HG02943 (cell line): ENCODE data around the gene TRPC4AP.
"Not testable (repeated sequence)": the region's sequence is repeated elsewhere in the genome, so short reads cannot be mapped to it uniquely, and the experiment has no call there.

Experiments
- ATAC-seq: cut with Tn5 transposase; IDR thresholded peaks from one replicate; pipeline ENCODE4 v1.9.1; 2021; ENCODE audit warnings: mild to moderate bottlenecking, low read depth, moderate library complexity; ENCODE audit not compliant: unreplicated experiment

The TRPC4AP gene, protein sequence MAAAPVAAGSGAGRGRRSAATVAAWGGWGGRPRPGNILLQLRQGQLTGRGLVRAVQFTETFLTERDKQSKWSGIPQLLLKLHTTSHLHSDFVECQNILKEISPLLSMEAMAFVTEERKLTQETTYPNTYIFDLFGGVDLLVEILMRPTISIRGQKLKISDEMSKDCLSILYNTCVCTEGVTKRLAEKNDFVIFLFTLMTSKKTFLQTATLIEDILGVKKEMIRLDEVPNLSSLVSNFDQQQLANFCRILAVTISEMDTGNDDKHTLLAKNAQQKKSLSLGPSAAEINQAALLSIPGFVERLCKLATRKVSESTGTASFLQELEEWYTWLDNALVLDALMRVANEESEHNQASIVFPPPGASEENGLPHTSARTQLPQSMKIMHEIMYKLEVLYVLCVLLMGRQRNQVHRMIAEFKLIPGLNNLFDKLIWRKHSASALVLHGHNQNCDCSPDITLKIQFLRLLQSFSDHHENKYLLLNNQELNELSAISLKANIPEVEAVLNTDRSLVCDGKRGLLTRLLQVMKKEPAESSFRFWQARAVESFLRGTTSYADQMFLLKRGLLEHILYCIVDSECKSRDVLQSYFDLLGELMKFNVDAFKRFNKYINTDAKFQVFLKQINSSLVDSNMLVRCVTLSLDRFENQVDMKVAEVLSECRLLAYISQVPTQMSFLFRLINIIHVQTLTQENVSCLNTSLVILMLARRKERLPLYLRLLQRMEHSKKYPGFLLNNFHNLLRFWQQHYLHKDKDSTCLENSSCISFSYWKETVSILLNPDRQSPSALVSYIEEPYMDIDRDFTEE

DNA sequence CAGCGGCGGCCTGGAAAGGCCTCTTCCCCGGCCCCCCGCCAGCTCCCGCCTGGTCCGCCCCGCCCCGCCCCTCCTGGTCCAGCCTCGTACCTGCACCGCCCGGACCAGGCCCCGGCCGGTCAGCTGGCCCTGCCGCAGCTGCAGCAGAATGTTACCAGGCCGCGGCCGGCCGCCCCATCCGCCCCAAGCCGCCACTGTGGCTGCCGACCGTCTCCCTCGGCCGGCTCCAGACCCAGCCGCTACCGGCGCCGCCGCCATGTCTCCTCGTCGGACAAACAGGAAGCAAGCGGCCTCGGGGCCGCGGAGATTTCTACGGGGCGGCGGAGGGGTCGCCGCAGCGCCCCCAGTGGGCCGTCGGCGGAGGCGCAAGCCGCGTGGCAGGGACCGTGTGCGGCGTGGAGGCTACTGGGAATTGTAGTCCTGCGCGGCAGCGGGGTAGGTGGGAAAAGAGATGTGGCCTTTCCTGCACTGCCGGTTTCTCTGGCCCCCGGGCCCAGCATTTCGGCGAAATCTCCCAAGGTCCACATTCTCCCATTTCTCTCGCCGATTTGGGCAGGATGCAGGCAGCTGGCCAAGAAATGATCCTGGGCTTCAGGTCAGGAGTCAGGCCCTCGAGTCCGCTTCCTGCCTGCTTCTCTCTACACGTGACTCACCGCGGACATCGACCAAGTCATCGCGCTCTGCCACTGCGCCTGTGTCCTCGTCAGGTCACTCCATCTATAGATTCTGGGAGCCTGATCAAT lies at the start of gene TRPC4AP:
TRPC4AP (minus strand) TSS at position 284 of the 743 bp plus-strand sequence; CDS start at position 258, 26 bp downstream.
- peak; percentile 76 for ATAC-seq

DNA sequence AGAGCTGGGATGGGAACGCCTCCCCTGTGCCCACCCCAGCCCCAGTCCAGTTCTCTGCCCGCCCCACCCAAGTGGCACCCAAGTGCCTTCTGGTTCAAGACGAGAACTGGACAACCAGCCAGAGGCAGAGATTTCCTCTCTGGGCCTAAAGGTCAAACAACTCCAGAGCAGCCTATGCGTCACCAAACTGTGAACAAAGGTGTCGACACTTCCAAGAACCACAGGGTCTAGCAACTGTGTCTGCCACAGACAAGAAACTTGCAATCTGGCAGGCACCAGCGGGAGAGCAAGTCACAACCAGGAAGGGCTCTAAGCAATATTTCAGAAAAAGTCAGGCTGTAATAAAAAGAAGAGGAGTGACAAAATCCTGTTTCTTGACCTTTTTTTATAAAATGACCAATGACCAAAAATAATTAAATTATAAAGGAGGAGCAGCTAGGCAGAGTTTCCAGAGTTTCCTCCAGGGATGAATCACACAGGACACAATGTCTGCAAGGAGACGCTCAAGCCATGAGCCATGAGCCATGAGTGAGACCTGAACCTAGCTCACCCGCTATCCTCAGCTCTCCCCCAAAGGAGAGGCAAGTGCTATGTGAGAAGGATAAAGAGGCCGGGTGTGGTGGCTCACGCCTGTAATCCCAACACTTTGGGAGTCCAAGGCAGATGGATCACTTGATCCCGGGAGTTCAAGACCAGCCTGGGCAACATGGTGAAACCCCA lies 43.4 kb upstream of the TRPC4AP start:
- no peak for ATAC-seq

DNA sequence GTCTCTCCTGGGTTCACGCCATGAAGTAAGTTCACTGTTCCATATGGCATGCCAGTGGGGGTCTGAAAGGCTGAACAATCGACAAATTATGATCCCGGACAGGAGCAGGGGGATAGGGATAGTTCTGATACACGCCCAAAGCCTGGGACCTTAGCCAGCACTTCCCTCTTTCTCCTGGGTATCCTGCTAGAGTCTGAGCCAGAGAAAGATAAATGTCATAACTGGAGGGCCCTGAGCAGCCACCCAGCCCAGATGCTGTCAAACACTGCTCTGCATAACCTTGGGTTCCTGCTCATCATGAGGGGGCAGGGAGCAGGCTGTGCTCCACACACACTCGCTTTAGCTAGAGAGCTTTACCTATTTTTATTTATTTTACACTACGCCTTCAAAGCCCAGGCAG lies 42.3 kb upstream of the TRPC4AP start:
- ATAC-seq: no peak

DNA sequence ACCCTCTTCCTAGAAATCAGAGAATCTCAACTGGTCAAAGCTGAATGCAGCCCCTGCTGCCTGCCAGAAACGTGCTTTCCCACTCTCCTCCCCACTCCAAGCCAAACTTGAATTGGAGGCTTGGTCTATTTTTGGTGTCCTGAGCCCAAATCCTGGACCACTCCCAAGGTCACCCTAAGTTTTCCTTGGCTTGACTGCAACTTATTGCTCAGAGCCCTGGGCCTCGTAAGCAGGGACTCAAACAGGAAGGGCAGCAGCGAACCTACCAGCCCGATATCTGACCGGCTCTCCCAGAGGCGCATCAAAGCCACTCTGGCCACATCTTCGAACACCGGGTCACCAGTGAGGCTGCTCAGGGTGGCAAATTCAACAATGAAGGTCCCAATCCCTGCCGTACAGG lies 41.9 kb upstream of the TRPC4AP start:
- no peak for ATAC-seq

DNA sequence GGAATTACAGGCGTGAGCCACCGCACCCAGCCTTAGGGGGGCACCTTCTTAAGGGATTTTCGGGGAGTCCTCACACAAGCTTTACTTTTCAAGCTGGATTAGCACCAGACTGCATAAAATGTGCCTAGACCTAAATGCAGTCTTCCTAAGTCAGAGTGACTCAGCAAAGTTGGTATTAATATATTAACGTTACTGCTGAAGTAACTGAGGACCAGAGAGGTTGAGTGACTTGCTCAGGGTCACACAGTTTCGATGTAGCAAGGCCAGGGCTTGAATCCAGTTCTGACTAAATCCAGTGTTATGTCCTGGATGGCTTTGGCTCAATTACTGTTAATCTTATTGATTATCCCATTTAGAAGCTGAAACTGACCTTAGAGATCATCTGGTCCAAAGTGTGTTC lies 41.1 kb upstream of the TRPC4AP start:
- ATAC-seq: no peak

DNA sequence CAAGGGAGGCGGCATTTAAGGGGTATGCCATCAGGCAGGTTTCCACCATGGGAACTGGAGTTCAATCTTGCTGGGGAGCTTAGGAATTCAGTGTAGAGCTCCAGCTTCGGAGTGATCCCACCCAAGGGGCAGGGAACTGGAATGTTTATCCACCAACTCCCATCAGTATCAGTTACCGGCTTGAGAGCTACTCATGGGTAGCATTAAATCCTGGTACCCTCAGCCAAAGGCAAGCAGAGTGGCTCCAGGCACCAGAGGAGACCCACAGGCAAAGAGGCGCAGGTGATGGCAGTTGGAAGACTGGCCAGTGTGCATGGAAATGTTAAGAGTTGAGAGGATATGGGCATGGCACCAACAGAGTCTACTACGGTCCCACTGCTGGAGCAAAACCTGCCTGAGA lies 40.4 kb upstream of the TRPC4AP start:
- no peak for ATAC-seq

DNA sequence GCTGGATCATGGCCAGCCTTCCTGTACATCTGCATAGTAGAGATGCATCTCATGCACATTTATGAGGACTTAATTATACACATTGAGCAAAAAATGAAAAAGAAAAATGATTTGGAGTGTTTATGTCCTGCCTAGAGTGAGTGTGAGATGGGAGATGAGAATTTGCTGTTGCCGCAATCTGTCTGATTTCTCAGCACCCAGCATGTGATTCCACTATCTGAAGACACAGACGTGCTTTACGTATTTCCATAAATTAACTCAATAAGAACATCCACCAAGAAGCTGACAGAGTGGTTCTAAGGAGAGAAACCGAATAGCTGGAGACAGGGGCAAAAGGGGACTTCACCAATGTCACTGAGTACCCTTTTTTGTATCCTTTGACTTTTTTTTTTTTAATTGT lies 39.3 kb upstream of the TRPC4AP start:
- no peak for ATAC-seq

DNA sequence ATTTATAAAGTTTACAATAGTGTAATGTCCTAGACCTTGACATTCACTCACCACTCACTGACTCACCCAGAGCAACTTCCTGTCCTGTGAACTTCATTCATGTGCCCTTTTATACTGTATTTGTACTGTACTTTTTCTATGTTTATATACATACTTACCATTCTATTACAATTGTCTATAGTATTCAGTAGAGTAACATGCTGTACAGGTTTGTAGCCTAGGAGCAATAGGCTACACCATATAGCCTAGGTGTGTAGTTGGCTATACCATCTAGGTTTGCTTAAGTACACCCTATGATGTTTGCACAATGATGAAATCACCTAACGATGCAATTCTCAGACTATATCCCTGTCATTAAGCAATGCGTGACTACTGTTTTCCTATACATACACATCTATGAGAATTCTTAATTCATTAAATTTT lies 37.1 kb upstream of the TRPC4AP start:
- no peak for ATAC-seq

DNA sequence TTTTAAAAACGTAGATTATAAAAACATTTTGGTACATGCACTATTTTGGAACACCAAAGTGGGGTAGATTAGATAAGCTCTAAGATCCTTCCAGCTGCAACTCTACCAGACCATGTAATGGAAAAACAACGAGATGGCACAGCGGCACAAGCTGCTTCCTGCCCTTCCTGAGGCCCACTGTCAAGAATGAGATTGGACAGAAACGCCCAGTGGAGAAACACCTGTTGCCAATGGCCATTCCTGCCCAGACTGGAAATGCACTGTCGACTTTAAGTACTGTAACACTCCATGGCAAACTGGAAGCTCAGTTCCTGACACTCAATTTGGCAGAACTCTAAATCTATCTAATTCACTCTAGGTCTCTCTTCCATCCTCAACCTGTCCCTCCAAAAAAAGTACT lies 33.1 kb upstream of the TRPC4AP start:
- no peak for ATAC-seq

DNA sequence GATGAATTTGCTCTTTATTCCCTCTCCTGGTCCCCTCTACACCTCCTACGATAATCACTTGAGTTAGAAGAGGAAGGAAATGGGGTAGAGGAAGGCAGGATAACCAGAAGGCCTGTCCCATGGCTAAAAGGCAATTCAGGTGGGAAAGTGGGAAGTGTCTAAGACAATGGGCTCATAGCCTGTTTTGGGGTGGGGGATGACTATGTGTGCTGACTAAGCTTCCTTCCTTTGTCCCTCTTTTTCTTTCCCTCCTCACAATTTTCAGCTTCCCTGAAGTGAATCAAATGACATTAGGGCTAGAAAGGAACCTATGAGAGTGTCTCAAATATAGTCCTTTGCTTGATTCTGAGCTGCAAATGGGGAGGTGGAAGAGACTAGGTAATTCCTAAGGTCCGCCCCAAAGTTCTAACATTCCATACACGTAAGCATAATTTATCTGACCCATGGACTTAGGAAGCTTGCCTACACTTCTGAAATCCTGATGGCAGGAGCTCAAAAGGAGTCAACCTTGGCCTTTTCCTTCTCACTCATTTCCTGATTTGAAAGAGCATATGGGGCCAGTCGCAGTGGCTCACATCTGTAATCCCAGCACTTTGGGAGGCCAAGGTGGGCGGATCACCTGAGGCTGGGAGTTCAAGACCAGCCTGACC lies 30.3 kb upstream of the TRPC4AP start:
- ATAC-seq: no peak

DNA sequence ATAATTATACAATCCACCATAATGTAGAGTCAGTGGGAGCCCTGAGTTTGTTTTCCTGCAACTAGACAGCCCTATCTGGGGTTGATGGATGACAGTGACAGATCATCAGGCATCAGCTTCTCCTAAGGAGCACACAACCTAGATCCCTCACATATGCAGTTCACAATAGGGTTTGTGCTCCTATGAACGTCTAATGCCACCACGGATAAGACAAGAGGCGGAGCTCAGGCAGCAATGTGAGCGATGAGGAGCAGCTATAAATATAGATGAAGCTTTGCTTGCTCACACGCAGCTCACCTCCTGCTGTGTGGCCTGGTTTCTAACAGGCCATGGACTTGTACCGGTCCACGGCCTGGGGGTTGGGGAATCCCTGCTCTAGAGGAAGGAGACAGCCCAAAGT lies 28.6 kb upstream of the TRPC4AP start:
- ATAC-seq: no peak

DNA sequence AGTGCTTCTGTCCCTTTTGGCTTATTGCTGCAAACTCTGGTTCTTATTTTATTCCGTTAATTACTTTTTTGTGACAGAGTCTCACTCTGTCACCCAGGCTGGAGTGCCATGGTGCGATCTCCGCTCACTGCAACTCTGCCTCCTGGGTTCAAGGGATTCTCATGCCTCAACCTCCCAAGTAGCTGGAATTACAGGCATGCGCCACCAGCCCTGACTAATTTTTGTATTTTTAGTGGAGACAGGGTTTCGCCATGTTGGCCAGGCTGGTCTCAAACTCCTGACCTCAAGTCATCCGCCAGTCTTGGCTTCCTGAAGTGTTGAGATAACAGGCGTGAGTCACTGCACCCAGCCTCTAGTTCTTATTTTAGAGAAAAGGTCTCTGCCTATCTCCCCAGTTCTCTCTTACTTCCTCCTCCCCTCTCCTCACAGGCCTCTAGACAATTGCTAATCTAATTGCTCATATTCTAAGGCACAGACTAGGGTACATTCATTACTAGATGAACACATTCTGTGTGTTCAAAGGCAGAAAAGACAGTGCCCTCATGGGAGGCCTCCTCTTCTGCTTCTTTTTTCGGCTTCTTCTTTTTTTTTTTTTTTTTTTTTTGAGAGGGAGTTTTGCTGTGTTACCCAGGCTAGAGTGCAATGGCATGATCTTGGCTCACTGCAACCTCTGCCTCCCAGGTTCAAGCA lies 27.6 kb upstream of the TRPC4AP start:
- ATAC-seq: no peak

DNA sequence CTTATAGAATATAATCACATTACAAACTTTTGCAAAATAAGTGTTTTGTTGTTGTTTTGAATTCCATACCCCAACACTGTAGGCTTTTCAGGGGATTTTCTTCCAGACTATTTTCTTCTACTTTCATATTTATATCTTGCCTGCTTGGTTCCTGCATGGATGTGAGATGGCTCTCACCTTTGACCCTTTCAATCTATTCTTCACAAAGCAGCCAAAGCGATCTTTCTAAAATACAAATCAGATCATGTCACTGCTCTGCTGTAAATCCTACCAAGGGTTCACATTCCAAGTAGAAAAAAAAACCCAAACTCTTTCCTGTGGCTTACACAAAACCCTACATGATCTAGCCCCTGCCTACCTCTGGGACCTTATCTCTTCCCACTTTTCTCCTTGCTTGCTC lies 25.0 kb upstream of the TRPC4AP start:
- no peak for ATAC-seq

DNA sequence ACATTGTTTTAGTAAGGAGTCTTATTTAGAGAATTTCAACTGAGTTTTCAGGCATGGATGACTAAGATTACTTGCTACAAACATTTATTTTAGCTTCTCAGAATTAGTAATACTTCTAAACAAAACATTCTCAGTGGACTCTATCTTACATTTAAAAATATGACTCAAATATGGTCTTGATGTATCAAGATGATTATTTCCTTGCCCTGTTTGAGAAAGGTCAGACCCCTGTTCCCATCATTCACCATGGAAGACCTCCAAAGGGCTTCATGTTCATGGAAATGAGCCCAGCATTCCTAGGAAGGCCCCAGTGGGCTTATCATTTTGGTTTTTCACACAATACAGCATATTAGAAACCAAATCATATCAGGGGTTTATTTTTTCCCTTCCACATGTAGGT lies 24.6 kb upstream of the TRPC4AP start:
- no peak for ATAC-seq

DNA sequence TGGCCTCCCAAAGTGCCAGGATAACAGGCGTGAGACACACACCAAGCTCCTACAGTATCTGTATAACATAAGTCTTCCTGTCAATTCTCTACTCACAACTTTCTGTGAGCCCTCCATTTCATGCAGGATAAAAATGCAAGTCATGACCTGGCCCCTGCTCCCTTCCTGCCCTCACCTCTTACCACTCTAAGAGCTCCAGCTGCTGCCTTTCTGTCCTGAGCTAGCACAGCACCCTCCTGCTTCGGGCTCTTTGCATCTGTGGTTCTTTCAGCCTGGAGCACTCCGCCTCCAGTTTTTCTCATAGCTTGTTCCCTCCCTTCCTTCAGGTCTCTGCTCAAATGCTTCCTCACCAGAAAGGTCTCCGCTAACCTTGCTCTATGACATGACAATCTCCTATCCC lies 23.7 kb upstream of the TRPC4AP start:
- no peak for ATAC-seq

DNA sequence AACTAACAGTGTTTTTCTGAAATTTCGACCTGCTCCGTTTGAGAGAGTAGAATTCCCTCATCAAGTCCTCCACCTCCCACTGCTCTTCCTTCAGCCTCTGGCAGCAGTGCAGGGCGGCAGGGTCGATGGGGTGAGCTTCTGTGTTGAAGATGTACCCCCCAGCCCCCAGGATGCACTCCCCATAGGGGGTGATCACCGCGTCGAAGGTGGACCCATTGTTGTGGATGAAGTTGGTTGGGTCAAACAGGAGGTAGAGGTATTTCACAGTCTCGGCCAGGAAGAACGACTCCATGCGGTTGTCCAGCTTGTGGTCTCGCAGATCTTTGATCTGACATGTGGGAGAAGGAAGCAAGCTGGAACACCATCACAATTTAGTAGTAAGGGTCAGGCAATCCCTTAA lies 23.0 kb upstream of the TRPC4AP start:
- ATAC-seq: no peak

DNA sequence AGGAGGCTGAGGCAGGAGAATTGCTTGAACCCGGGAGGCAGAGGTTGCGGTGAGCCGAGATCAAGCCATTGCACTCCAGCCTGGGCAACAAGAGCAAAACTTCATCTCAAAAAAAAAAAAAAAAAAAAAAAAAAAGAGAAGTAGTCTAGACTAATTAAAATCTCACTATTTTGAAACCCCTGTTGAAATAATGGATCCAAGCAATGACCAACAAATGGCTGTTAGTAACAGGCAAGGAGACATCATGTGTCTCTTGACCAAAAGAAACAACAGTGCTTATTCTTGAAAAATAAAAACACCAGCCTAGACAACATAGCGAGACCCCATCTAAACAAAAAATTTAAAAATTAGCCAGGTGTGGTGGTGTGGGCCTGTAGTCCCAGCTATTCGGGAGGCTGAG lies 19.7 kb upstream of the TRPC4AP start:
- ATAC-seq: not testable (repeated sequence)

DNA sequence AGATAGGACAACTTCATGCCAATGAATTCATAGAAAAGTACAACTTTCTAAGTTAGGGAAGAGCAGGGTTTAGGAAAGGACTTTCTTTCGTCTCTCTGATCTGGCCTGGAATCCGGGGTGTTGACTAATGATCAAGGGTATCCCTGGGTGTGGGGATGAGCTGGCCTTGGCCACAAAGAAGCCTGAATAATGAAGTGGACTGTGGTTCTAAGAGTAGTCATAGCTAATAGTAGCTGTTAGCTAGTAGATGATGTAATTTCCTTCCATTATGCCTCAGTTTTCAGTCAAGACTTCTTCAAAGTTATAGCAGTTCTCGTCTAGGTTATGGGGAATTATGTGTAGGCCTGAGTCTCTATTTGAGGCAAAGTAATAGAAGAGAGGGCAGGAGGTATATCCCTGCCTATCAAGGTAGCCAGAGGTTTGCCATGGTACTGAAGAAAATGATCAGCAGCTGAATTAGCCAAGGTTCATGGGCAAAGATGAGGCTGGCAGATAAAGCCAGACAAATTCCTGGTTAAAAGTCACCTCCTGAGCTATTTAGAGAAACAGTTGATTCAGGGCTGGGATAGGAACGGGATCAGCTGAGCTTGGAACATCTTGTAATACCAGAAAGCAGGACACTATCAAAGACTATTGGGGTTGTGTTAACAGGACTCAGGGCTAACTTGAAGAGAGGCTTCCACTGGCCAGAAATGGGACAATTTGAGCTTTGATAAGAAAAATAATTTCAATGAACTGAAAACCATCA lies 18.7 kb upstream of the TRPC4AP start:
- ATAC-seq: no peak

DNA sequence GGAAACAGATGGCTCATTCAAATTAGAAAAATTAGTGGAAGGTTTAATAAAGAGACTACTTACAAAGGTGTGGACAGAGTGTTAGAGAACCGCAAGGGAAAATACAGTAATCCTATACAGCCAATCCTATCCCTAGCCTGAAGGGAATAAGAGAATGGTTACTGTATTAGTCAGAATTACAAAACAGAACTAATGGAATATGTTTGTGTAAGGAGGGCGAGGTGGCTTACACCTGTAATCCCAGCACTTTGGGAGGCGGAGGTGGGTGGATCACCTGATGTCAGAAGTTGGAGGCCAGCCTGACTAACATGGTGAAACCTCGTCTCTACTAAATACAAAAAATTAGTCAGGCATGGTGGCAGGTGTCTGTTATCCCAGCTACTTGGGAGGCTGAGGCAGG lies 16.3 kb upstream of the TRPC4AP start:
- ATAC-seq: no peak
